HepG2 (cell line): ENCODE measurements around the gene CCDC69. TPM values are rescaled to one million over a fixed set of nuclear protein-coding genes. Genes with fewer than 3 reads are reported as not detected.
A peak's percentile ranks its signal among the peaks of the same experiment; 100 is the strongest.

ENCODE experiments used
- ATAC-seq: fragments of 200-7000 bp; cut with Tn5 transposase; 3 replicates; pipeline ENCODE4 v1.9.1; 2020; ENCODE audit warnings: mild to moderate bottlenecking, moderate library complexity
- BruUV-seq: library from RNA; stranded (reverse); fragments of 400-500 nt; replicated peaks from 2 replicates; lab custom pipeline; 2021; lab: Mats Ljungman, UMichigan
- CTCF ChIA-PET: fragments of 300-600 bp; formaldehyde crosslinking; extraction: SDS; loops from one replicate; lab custom pipeline; 2021; ENCODE audit warnings: low total read pairs, inconsistent platforms, low intra/inter-chr PET ratio; lab: Yijun Ruan, JAX
- POLR2A ChIA-PET: fragments of 350-600 bp; sonication (Branson Sonifier 250); formaldehyde crosslinking; loops from one replicate; lab custom pipeline; 2020; ENCODE audit warnings: antibody characterized with exemption, inconsistent platforms; lab: Yijun Ruan, JAX
- DNase-seq: peaks from one replicate; pipeline ENCODE4 v3.0.0-alpha.2; 2015; ENCODE audit warnings: low spot score
- FAIRE-seq: peaks from 3 replicates; lab custom pipeline; 2011; peaks lifted over from hg19 to GRCh38; lab: Jason Lieb, UNC
- H2AFZ ChIP-seq: one replicate; pipeline ENCODE4 v1.6.1; 2011; ENCODE audit warnings: low read length, inconsistent platforms
- H3K27ac ChIP-seq: fragments of 300-600 bp; 3 replicates; pipeline ENCODE4 v1.8.0; 2011; ENCODE audit warnings: mixed run types, mild to moderate bottlenecking, mixed read lengths, low read length, inconsistent platforms; ENCODE audit not compliant: insufficient read depth; ENCODE audit errors: extremely low read length
- H3K27me3 ChIP-seq, 2 experiments: fragments of 200-600 bp in 1 of 2; 2 replicates in 1 of 2; 3 replicates in 1 of 2; pipeline versions ENCODE4 v1.6.0 to v1.8.0; 2011; ENCODE audit warnings: low read length in 2 of 2, mild to moderate bottlenecking in 2 of 2, moderate library complexity in 2 of 2, inconsistent platforms in 1 of 2; ENCODE audit not compliant: insufficient read depth in 2 of 2, control insufficient read depth in 1 of 2
- H3K36me3 ChIP-seq, 2 experiments: fragments of 200-600 bp in 1 of 2; replicated peaks in 1 of 2; 2 replicates in 1 of 2; 3 replicates in 1 of 2; pipeline versions ENCODE4 v1.5.1 to v1.8.0; 2011; ENCODE audit warnings: low read length in 2 of 2, inconsistent platforms in 1 of 2; ENCODE audit not compliant: insufficient read depth in 2 of 2, control insufficient read depth in 1 of 2
- H3K4me1 ChIP-seq: 2 replicates; pipeline ENCODE4 v1.5.1; 2012; ENCODE audit warnings: low read length, inconsistent platforms; ENCODE audit not compliant: insufficient read depth
- H3K4me2 ChIP-seq: 2 replicates; pipeline ENCODE4 v1.6.0; 2011; ENCODE audit warnings: low read depth, low read length, inconsistent platforms
- H3K4me3 ChIP-seq, 3 experiments: fragments of 200-600 bp in 1 of 3; sonication (generic), shearing (Covaris generic) in 1 of 3; replicated peaks in 1 of 3; 2 replicates each; pipeline ENCODE4 v1.5.1; 2011 to 2016; ENCODE audit warnings: low read length in 3 of 3, inconsistent platforms in 2 of 3, low read depth in 2 of 3, mild to moderate bottlenecking in 2 of 3, control low read depth in 1 of 3, mixed read lengths in 1 of 3; ENCODE audit not compliant: insufficient read depth in 1 of 3
- H3K79me2 ChIP-seq: one replicate; pipeline ENCODE4 v1.6.1; 2011; ENCODE audit warnings: low read length, inconsistent platforms; ENCODE audit not compliant: insufficient read depth
- H3K9ac ChIP-seq: 2 replicates; pipeline ENCODE4 v1.6.0; 2011; ENCODE audit warnings: mild to moderate bottlenecking, low read depth, low read length, inconsistent platforms; ENCODE audit not compliant: insufficient read depth
- H3K9me3 ChIP-seq: 2 replicates; pipeline ENCODE4 v1.5.1; 2012; ENCODE audit warnings: mild to moderate bottlenecking, low read length
- H4K20me1 ChIP-seq: 2 replicates; pipeline ENCODE4 v1.6.0; 2011; ENCODE audit warnings: inconsistent platforms, mild to moderate bottlenecking, low read length, moderate library complexity; ENCODE audit not compliant: insufficient read depth
- MAZ ChIP-seq, 2 experiments: sonication (generic) in 1 of 2; formaldehyde crosslinking in 1 of 2; IDR thresholded peaks; 2 replicates each; pipeline versions ENCODE4 v1.5.0 to v1.6.1; 2012 to 2020; ENCODE audit warnings: low read depth in 2 of 2, mild to moderate bottlenecking in 2 of 2, borderline replicate concordance in 1 of 2, improper control_type of control experiment in 1 of 2, low read length in 1 of 2, missing genetic modification reagents in 1 of 2, moderate library complexity in 1 of 2
- ZBTB7B ChIP-seq: sonication (generic); formaldehyde crosslinking; IDR thresholded peaks from 2 replicates; pipeline ENCODE4 v1.4.0; 2020; ENCODE audit warnings: missing genetic modification reagents
- ZNF549 ChIP-seq: sonication (generic); formaldehyde crosslinking; IDR thresholded peaks from 2 replicates; pipeline ENCODE4 v1.5.0; 2020; ENCODE audit warnings: missing genetic modification reagents
- ZNF556 ChIP-seq: sonication (generic); formaldehyde crosslinking; IDR thresholded peaks from 2 replicates; pipeline ENCODE4 v1.4.0; 2020; ENCODE audit warnings: mild to moderate bottlenecking, missing genetic modification reagents, borderline replicate concordance
- in situ Hi-C: cut with HindIII; loops from 2 replicates; pipeline ENCODE4 v1.10.0; 2017; ENCODE audit warnings: low pct_unique_long_range_greater_than_20kb; ENCODE audit not compliant: extremely low pct_ligation_motif_present
- intact Hi-C: fragments of 100-400 bp; cut with micrococcal nuclease; formaldehyde crosslinking; loops from one replicate; pipeline ENCODE4 v1.10.0; 2022; ENCODE audit not compliant: unreplicated experiment
- polyA plus RNA-seq, 8 experiments: library from polyadenylated mRNA; depleted of rRNA in 3 of 8; stranded (reverse) in 7 of 8; unstranded in 1 of 8; fragments of >200 nt; fragmentation: Illumina TruSeq in 4 of 8; extraction: Trizol in 4 of 8; gene quantifications; 2 replicates each; pipeline versions ENCODE4 v1.2.1 to v1.2.3, GENCODE V29; 2011 to 2016; ENCODE audit warnings: low read depth in 4 of 8, missing spikeins in 1 of 8, mixed read lengths in 1 of 8; ENCODE audit not compliant: insufficient read depth in 1 of 8
- total RNA-seq, 5 experiments: library from RNA; depleted of rRNA; stranded (reverse); fragments of >200 nt; fragmentation: Illumina TruSeq; extraction: Trizol; gene quantifications; 2 replicates each; pipeline ENCODE4 v1.2.3, GENCODE V29; 2016; ENCODE audit warnings: low read depth in 1 of 5
- TF ChIP-seq, protein P1 (sequence below): sonication (generic); formaldehyde crosslinking; conservative IDR thresholded peaks from 2 replicates; pipeline ENCODE4 v1.8.0; 2022; ENCODE audit warnings: low read depth, missing genetic modification reagents
- TF ChIP-seq, protein P2 (sequence below): sonication (generic); formaldehyde crosslinking; IDR thresholded peaks from 2 replicates; pipeline ENCODE4 v1.4.0; 2020; ENCODE audit warnings: missing genetic modification reagents
- TF ChIP-seq, protein P3 (sequence below): sonication (generic); formaldehyde crosslinking; IDR thresholded peaks from 2 replicates; pipeline ENCODE4 v1.4.0; 2020; ENCODE audit warnings: missing genetic modification reagents
- TF ChIP-seq, protein P4 (sequence below): sonication (generic); formaldehyde crosslinking; IDR thresholded peaks from 2 replicates; pipeline ENCODE4 v1.9.0; 2021; ENCODE audit warnings: missing genetic modification reagents, borderline replicate concordance

The CCDC69 gene
- total and polyA plus RNA-seq, 2 of the 13 experiments (the other 11 are each of a cell fraction or from before 2014, with no cell fraction given): 12.2 to 45.2 TPM

DNA sequence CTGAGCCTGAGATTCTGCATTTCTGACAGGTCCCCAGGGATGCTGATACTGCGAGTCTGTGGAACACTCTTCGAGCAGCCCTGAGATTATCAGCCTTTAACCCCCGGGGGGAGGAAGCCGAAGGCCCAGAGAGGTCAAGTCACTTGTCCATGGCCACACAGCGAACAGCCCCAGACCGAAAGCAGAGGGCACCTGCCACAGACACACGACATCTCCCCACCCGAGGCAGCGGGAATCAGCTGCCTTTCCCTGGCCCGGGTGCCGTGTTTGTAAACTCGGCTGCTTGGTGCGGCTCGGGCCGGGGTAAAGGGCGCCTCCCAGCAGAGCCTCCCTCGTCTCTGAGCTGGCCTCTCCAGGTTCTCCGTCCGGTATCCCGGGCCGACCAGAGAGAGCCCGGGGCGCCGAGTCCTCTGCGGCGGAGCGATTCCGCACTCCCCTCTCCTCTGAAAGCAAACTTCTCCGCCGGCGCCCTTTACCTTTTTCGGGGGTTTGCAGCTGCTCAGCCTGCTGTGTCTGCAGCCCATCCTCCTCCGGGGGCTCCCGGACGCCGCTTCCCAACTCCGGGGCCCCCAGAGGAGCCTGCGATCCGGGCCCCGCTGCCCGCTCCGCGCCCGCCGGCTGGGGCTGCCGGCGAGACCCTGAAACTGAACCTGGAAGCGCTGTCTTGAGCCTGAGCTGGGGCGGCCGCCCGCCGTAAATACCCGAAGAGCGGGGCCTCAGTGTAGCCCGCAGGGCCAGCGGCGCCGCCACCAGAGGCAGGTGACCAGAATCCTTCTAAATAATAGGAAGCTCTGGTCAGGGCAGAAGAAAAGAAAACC is at the start of gene CCDC69 (continued):
- TF ChIP-seq, protein P1, sequence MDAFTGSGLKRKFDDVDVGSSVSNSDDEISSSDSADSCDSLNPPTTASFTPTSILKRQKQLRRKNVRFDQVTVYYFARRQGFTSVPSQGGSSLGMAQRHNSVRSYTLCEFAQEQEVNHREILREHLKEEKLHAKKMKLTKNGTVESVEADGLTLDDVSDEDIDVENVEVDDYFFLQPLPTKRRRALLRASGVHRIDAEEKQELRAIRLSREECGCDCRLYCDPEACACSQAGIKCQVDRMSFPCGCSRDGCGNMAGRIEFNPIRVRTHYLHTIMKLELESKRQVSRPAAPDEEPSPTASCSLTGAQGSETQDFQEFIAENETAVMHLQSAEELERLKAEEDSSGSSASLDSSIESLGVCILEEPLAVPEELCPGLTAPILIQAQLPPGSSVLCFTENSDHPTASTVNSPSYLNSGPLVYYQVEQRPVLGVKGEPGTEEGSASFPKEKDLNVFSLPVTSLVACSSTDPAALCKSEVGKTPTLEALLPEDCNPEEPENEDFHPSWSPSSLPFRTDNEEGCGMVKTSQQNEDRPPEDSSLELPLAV (CRISPR knock-in tag): no peak
- TF ChIP-seq ZNF556 (CRISPR knock-in tag) (0 out of 2 replicates have a peak, but pooled peaks have one; percentile 57), MAZ (IDR thresholded peaks at IDR 0.05; ENCODE audit: borderline replicate concordance, low read depth, low read length) (no peak), MAZ (CRISPR knock-in tag; IDR thresholded peaks at IDR 0.05; ENCODE audit: low read depth) (no peak), ZBTB7B (CRISPR knock-in tag) (peak; percentile 55; the same call in 1 of the 2 replicates)
- TF ChIP-seq, protein P2, sequence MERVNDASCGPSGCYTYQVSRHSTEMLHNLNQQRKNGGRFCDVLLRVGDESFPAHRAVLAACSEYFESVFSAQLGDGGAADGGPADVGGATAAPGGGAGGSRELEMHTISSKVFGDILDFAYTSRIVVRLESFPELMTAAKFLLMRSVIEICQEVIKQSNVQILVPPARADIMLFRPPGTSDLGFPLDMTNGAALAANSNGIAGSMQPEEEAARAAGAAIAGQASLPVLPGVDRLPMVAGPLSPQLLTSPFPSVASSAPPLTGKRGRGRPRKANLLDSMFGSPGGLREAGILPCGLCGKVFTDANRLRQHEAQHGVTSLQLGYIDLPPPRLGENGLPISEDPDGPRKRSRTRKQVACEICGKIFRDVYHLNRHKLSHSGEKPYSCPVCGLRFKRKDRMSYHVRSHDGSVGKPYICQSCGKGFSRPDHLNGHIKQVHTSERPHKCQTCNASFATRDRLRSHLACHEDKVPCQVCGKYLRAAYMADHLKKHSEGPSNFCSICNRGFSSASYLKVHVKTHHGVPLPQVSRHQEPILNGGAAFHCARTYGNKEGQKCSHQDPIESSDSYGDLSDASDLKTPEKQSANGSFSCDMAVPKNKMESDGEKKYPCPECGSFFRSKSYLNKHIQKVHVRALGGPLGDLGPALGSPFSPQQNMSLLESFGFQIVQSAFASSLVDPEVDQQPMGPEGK (CRISPR knock-in tag): peak; percentile 27; the same call in 1 of the 2 replicates

DNA sequence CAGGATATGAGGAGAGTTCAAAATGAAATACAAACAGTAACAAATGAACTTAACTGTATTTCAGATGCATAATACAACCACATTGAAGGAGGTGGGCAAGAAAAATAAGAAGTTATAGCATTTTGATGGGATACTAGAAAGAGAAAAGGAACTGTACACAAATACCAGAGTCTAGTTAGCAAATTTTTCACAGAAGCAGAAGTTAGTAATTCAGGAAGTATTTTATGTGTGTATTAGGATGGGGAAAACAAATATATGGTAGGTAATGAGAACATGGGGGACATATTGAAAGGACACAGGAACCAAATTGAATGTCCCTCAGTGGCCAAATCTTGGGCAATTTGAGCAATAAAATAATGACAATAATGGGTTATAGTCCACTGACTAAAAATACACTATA is 47.4 kb upstream of the CCDC69 start:
- in situ Hi-C loops (no loop called here), intact Hi-C loops (no loop called here)
- no peak for ATAC-seq
- BruUV-seq: no TSS peak
- H3K9me3 ChIP-seq: no peaks in the 10 kb centered on the region
- no peaks in the 10 kb centered on the region for H3K79me2 ChIP-seq
- ChIA-PET CTCF (no interaction called here), POLR2A (interaction anchor here (1.2 kb wide), 1 partner anchor 19 kb away, joined by 6 read pairs; the partner anchor contains the start of gene GM2A)
- peaks cover 8 to 24% of the 10 kb centered on the region in 2 experiments; a peak in 4 of 5 replicates for H3K36me3 ChIP-seq
- H3K4me1 ChIP-seq: no peaks in the 10 kb centered on the region
- no peak overlapping the region for H2AFZ ChIP-seq
- no peak overlapping the region for H3K4me2 ChIP-seq
- H3K9ac ChIP-seq: no peak overlapping the region
- no peak for DNase-seq
- no peaks in the 10 kb centered on the region for H4K20me1 ChIP-seq
- H3K4me3 ChIP-seq: no peak overlapping the region
- FAIRE-seq: no peak
- no peaks in the 10 kb centered on the region for H3K27me3 ChIP-seq
- H3K27ac ChIP-seq: no peak overlapping the region
- TF ChIP-seq, protein P3, sequence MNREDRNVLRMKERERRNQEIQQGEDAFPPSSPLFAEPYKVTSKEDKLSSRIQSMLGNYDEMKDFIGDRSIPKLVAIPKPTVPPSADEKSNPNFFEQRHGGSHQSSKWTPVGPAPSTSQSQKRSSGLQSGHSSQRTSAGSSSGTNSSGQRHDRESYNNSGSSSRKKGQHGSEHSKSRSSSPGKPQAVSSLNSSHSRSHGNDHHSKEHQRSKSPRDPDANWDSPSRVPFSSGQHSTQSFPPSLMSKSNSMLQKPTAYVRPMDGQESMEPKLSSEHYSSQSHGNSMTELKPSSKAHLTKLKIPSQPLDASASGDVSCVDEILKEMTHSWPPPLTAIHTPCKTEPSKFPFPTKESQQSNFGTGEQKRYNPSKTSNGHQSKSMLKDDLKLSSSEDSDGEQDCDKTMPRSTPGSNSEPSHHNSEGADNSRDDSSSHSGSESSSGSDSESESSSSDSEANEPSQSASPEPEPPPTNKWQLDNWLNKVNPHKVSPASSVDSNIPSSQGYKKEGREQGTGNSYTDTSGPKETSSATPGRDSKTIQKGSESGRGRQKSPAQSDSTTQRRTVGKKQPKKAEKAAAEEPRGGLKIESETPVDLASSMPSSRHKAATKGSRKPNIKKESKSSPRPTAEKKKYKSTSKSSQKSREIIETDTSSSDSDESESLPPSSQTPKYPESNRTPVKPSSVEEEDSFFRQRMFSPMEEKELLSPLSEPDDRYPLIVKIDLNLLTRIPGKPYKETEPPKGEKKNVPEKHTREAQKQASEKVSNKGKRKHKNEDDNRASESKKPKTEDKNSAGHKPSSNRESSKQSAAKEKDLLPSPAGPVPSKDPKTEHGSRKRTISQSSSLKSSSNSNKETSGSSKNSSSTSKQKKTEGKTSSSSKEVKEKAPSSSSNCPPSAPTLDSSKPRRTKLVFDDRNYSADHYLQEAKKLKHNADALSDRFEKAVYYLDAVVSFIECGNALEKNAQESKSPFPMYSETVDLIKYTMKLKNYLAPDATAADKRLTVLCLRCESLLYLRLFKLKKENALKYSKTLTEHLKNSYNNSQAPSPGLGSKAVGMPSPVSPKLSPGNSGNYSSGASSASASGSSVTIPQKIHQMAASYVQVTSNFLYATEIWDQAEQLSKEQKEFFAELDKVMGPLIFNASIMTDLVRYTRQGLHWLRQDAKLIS (CRISPR knock-in tag): no peak
- TF ChIP-seq, protein P4, sequence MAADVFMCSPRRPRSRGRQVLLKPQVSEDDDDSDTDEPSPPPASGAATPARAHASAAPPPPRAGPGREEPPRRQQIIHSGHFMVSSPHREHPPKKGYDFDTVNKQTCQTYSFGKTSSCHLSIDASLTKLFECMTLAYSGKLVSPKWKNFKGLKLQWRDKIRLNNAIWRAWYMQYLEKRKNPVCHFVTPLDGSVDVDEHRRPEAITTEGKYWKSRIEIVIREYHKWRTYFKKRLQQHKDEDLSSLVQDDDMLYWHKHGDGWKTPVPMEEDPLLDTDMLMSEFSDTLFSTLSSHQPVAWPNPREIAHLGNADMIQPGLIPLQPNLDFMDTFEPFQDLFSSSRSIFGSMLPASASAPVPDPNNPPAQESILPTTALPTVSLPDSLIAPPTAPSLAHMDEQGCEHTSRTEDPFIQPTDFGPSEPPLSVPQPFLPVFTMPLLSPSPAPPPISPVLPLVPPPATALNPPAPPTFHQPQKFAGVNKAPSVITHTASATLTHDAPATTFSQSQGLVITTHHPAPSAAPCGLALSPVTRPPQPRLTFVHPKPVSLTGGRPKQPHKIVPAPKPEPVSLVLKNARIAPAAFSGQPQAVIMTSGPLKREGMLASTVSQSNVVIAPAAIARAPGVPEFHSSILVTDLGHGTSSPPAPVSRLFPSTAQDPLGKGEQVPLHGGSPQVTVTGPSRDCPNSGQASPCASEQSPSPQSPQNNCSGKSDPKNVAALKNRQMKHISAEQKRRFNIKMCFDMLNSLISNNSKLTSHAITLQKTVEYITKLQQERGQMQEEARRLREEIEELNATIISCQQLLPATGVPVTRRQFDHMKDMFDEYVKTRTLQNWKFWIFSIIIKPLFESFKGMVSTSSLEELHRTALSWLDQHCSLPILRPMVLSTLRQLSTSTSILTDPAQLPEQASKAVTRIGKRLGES (CRISPR knock-in tag): no peak
- no peak for TF ChIP-seq ZNF549 (CRISPR knock-in tag)
